ENCODE measurements around the gene ACSM6. TPM values are rescaled to one million over a fixed set of nuclear protein-coding genes. Genes with fewer than 3 reads are reported as not detected.

Gene ACSM6
- total RNA-seq, 2 donors from 2014 or later: 0.52 to 9.6 TPM

DNA sequence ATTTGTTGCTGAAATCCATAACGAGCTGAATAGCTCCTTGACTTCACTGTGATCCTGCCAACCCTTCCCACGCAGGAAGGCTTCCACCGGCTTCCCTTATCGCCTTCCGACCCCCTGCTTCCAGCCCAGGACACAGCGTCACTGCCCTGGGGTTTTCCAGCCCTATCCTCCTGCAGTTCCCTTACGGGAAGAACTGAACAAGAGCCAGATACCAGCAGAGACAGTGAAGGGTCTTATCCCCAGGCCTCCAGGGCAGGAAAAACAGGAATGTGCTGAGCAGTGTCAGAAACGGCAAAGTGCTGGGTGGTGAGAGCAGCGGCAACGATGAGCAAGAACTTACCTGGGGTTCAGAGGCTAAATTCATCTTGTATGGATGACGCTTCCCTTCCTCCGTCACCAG lies 74.4 kb downstream of the ACSM6 start:
- ATAC-seq (peak; percentile 8), DNase-seq (peak in 3 of 4 donors; percentile 26 to 47 (median 35))
- peaks cover 0 to under 1% of the 10 kb centered on the region in 2 donors for H3K36me3 ChIP-seq (replicated peaks in 1 of 2; ENCODE audit: insufficient read depth in 1 of 2, low read depth in 2 of 2)
- peaks cover 47% of the 10 kb centered on the region for H3K4me1 ChIP-seq
- intact Hi-C loops (cut with DNase I): no loop called here
- H3K9me3 ChIP-seq: no peaks in the 10 kb centered on the region
- WGBS, 2 donors: 70 to 78% methylated on average over 12 of the region's 12 CpGs
- H3K27ac ChIP-seq: peak overlapping the region; percentile 25 to 78 (median 60)
- H3K4me3 ChIP-seq: no peak overlapping the region
- H3K27me3 ChIP-seq: no peaks in the 10 kb centered on the region
- TF ChIP-seq, protein P1, sequence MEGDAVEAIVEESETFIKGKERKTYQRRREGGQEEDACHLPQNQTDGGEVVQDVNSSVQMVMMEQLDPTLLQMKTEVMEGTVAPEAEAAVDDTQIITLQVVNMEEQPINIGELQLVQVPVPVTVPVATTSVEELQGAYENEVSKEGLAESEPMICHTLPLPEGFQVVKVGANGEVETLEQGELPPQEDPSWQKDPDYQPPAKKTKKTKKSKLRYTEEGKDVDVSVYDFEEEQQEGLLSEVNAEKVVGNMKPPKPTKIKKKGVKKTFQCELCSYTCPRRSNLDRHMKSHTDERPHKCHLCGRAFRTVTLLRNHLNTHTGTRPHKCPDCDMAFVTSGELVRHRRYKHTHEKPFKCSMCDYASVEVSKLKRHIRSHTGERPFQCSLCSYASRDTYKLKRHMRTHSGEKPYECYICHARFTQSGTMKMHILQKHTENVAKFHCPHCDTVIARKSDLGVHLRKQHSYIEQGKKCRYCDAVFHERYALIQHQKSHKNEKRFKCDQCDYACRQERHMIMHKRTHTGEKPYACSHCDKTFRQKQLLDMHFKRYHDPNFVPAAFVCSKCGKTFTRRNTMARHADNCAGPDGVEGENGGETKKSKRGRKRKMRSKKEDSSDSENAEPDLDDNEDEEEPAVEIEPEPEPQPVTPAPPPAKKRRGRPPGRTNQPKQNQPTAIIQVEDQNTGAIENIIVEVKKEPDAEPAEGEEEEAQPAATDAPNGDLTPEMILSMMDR (IDR thresholded peaks at IDR 0.05): no peak
- TF ChIP-seq POLR2A (IDR thresholded peaks at IDR 0.05): no peak

DNA sequence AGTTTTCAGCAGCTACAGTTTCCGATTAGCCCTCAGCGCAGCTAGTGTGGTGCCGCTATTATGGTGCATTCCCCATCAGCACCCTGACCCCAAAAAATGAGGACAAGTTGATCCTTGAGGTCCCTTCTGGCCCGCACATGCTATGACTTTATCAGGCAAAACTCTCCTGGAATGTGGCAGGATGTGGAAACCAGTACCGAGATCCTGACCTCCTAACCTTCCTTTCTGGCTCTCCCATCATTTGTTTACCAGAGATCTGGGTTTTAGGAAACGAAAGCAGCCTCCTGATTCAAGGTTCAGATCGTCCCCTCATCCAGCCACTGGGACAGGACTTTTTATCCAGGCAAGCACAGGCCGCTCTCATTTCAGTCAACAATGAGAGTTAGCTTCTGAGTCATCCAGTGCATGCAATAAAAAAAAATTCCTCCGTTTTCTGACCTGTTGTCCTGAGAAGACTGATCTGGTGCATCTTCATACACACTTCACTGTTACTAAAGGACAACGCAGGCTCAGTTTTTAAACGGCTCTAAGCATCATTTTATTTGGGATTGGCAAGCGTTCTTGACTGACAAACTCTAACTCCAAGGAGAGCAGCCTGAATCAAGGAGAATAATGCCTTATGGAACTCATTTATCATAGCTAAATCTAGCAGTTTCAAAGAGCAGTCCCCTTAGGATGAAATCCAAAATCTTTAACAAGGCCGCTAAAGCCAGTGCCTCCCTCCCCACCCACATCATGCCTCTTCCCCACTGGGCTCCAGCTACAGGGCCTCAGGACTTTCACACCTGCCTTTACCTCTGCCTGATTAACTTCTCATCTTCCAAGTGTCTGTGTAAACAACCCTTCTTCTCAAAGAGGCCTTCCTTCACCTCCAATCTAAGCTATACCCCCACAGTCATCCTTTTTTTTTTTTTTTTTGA lies 79.6 kb downstream of the ACSM6 start:
- TF ChIP-seq, protein P1 (IDR thresholded peaks at IDR 0.05): no peak
- TF ChIP-seq POLR2A (IDR thresholded peaks at IDR 0.05): no peak
- Histone ChIP-seq H3K4me3 (no peak overlapping the region), H3K27ac (peak overlapping the region; percentile 19 to 65 (median 42)), H3K27me3 (no peaks in the 10 kb centered on the region), H3K4me1 (peaks cover 49% of the 10 kb centered on the region), H3K36me3 (replicated peaks in 1 of 2; ENCODE audit: insufficient read depth in 1 of 2, low read depth in 2 of 2) (no peaks in the 10 kb centered on the region), H3K9me3 (no peaks in the 10 kb centered on the region)
- 68 to 71% methylated on average over 13 of the region's 13 CpGs for WGBS, 2 donors
- intact Hi-C loops (cut with DNase I): no loop called here
- DNase-seq (peak in 2 of 4 donors; percentile 52 to 65), ATAC-seq (peak; percentile 63)

DNA sequence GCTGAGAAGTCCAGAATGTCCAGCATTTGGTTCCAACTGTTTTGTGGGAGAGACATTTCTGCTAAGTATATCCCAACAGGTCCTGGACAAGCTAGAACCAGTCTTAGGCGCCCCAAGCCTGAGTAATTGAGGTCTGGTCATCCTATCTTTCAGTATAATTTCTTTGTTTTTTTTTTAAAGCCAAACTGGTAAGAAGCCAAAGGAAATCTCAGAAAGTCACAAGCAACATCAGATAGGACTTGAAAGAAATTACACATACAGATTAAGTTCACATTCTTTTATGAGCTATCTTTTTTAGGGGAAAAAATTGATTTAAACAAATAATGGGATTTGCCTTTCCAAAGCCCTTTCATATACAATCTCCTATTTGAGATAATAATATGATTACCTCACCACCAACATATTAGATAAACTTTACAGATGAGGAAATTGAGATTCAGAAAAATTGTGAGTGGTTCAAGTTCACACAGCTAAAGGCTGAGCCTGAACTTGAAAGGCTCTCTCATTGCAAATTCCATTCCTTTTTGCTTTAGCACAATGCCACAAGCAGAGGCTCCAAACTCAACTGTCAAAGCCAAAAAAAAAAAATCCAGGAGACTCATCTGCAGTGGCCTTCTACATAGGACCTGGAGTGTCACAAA lies 81.8 kb downstream of the ACSM6 start:
- H3K4me1 ChIP-seq: peaks cover 45% of the 10 kb centered on the region
- no peaks in the 10 kb centered on the region for H3K27me3 ChIP-seq
- ATAC-seq (peak; percentile 21), DNase-seq (no peak)
- TF ChIP-seq, protein P1 (IDR thresholded peaks at IDR 0.05): no peak
- no peak for TF ChIP-seq POLR2A (IDR thresholded peaks at IDR 0.05)
- 83% methylated on average over 1 of the region's 1 CpG for WGBS, 2 donors
- H3K4me3 ChIP-seq: no peak overlapping the region
- H3K9me3 ChIP-seq: no peaks in the 10 kb centered on the region
- H3K27ac ChIP-seq: peak overlapping the region in 2 of 4 donors; percentile 29 to 54
- intact Hi-C loops (cut with DNase I): no loop called here
- H3K36me3 ChIP-seq (replicated peaks in 1 of 2; ENCODE audit: insufficient read depth in 1 of 2, low read depth in 2 of 2): no peaks in the 10 kb centered on the region

DNA sequence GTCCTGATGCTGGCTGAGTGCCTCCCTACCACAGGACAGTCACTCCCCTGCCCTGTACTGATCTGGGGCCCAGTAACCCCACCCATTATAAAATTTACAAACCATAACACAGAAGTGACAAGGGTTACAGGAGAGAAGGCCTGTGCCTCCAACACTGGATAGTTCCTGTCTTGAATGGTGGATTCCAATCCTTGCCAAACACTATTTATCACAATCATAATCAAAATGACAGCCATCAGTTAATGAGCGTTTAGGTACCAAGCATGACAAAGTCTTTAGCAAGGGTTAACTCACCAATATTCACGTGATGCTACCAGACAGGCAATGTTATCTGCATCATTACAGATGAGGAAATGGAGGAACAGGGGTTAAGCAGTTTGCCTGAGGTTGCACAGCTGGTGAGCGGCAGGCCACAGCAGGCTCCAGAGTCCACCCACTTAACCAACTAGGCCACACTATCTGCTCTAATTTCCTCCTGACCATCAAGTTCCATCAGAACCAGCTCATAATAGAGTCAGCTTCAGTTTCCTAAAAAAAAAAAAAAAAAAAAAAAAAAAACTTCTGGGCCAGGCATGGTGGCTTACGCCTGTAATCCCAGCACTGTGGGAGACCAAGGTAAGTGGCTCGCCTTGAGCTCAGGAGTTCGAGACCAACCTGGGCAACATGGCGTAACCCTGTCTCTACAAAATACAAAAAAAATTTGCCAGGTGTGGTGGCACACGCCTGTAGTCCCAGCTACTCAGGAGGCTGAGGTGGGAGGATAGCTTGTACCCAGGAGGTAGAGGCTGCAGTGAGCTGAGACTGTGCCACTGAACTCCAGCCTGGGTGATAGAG lies 82.5 kb downstream of the ACSM6 start:
- Histone ChIP-seq H3K9me3 (no peaks in the 10 kb centered on the region), H3K36me3 (replicated peaks in 1 of 2; ENCODE audit: insufficient read depth in 1 of 2, low read depth in 2 of 2) (no peaks in the 10 kb centered on the region), H3K4me3 (no peak overlapping the region), H3K27ac (peak overlapping the region in 2 of 4 donors; percentile 29 to 54), H3K4me1 (peaks cover 42% of the 10 kb centered on the region), H3K27me3 (no peaks in the 10 kb centered on the region)
- no peak for DNase-seq
- no peak for TF ChIP-seq POLR2A (IDR thresholded peaks at IDR 0.05)
- TF ChIP-seq, protein P1 (IDR thresholded peaks at IDR 0.05): no peak
- no peak for ATAC-seq
- intact Hi-C loops (cut with DNase I): no loop called here
- WGBS, 2 donors: 86 to 90% methylated on average over 8 of the region's 8 CpGs

Measured in body of pancreas (tissue), 4 donors.